ENCODE measurements around the gene NFKBIA.

- TF ChIP-seq CTCF (IDR thresholded peaks at IDR 0.05) (no peak), POLR2A (IDR thresholded peaks at IDR 0.05) (no peak)
Measured at GRCh38 chr14:35369701-35370191, 34.8 kb downstream of the NFKBIA start.

All from right lobe of liver (tissue), 4 donors.